GM18868 (cell line): Measurements from ENCODE around the gene PPARGC1A.

ENCODE experiments used
- ATAC-seq: cut with Tn5 transposase; IDR thresholded peaks from one replicate; pipeline ENCODE4 v1.9.1; 2021; ENCODE audit warnings: mild to moderate bottlenecking, moderate library complexity; ENCODE audit not compliant: unreplicated experiment

PPARGC1A gene

DNA sequence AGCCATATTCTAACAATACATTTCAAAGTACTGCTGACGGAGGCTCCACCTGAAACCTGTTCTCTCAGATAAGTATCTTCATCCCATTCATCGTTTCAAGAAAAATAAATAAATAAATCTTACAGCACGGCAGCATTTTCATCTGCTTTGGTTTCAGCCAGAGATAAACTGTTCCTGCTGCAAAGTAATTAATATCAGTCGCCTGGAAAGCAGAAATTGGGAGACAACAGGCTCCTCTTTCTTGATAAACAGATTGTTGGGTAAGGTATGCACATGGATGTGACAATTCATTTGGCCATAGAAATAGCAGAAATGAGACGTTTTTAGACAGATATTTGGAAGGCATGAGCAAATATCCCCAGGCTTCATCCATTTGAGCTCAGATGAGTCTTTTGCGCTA, 110.4 kb downstream of the PPARGC1A start:
- ATAC-seq, result no peak

DNA sequence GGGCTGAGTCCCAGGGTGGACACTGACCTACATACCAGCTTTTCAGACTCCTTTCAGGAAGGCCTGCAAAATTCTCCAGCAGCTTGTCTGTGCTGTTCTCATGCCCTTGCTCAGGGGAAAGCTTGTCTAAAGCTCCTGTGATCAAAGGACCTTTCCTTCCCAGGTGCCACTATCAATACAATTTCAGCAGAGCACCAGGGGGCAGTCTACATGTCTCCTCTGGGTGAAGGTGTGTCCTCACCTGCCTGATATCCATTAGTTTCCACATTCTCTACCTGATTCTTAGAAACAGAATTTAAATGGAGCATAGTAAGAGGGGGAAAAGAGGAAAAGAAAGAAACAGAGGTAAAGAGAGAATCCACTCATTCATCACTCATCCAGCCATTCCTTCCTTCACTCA, 114.2 kb downstream of the PPARGC1A start:
- ATAC-seq, result no peak

DNA sequence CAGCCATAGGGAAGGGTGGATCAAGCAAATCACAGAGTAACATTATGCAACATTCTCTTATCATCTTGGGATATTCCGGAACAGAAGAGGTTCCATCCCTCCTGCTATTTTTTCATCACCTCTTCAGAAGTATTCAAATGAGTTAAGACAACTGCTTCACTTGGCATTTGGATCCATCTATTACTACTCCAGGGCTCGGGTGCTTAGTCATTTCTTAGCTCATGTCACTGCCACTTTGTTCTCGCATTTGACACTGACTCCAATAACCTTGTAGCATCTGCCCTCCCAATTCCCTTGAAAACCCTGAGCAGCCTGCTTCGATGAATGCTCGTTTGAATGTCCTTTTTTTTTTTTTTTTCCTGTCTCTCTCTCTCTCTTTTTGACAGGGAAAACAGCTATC, 114.9 kb downstream of the PPARGC1A start:
- no peak for ATAC-seq

DNA sequence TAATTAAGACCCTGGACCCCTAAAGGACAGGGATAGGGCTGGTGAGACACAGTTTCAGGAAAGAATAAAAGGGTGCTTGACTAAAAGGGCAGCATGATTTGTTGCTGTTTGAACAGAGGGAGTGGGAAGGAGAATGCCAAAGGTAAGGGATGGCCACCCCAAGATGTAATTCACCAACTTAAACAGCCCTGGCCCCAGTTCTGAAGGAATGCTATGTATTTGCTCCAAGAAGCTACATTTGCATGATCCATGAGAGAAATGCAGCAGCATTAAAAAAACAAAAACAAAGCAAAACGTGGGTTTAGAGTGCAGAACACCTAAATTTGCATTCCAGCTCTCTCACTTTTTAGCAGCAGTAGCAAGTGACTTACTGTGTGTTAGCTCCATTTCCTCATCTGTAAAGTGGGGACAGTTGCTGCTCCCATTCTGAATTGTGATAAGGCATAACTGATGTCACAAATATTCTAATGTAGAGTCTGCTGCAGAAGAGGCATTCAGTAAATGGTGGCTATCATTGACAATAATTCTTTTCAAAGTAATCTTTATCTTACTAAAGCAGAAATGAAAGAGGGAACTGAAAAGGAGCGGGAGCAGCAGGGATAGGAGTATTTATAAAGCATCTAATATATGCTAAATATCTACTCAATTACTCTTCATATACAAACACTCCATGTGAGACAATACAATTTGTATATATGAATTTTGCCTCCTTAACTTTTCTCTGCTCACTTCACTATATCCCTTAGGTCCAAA, 115.8 kb downstream of the PPARGC1A start:
- ATAC-seq, result no peak

DNA sequence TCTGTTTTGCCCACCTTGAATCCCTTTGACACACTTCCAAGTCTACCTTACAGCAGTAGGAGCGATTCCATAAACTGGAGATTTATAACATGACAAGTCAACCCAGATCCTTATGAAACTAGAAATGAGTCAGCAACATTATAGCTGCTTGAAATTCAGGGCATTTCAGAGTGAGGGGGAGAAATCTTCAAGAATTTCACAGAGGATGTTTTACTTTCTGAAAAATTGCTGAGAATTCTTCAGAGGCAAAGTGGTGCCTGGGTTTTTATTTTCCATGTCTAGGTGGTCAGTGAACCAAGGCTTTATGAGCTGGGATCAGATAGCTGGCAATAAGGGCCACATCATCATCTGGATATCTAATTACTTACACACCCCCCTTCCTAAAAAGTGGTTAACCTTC, 119.8 kb downstream of the PPARGC1A start:
- ATAC-seq, result no peak

DNA sequence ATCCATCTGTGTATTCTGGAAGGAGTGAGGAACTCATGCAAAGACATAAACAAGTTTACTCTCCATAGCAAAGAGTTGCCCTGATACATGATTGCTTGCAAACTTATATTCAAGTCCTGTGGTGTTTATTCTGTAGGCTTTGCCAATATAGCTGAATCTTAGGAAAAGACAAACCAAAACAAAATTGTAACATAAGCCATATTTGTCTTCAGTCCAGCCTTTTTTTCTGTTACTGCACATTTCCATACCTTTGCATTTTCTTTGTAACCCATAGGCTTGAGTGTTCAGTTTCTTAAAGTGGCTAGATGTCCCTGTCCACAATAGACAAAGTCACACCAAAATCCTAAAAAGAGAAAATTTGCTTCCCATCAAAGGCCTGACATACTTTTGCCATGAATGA, 120.4 kb downstream of the PPARGC1A start:
- no peak for ATAC-seq

DNA sequence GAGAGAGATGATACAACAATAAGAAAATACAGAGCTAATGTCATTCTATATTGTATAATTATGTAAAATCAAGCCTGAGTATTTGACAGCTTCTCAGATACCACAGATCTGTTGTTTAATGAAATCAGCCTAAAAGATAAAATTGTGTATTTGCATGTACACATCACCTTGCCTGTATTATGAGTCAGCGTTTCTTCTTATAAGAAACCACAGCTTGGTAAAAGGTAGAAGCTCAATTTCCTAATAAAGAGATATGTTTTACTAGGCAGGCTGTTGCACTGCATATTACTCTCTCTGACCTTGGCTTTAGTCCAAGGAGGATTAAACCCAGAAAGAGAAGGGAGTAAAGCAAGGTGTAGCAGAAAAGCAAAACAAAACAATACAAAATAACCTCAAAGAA, 121.3 kb downstream of the PPARGC1A start:
- ATAC-seq, result no peak

DNA sequence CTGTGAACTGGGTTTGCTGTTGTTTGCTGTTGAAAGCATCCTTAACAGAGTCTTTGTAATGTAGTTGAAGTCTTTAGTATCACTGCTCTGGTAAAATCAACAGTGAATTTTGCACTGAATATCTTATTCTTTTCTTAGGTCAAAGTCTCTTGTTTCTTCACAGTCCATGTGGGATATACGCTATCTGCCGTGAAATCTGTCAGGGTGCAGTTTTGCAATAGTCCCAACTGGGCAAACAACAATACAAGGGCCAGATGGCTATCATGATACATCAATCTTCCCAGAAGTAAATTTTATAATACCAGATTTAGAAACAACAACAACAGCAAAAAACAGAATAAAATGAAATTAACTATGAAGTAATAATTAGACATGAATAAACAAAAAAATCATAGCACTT, 123.5 kb downstream of the PPARGC1A start:
- ATAC-seq, result no peak

DNA sequence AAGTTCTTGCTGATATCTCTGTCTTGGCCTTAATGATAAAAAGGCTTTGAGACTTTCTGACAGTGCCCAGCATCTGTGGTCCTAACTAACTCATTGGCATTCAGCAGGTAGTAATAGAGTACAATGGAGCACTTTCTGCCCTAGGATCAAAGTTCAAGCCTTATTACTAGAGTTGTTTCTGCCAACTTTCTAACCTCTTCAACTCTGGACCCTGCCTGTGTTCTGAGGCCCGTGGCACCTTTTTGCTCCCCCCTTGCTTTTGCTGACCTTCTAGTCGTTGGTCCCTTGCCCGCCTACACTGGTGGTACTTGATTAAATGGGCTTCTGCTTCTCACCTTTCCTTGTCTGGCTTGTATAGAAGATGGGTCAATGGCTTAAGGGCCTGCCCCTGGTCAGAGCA, 126.3 kb downstream of the PPARGC1A start:
- ATAC-seq, result no peak

DNA sequence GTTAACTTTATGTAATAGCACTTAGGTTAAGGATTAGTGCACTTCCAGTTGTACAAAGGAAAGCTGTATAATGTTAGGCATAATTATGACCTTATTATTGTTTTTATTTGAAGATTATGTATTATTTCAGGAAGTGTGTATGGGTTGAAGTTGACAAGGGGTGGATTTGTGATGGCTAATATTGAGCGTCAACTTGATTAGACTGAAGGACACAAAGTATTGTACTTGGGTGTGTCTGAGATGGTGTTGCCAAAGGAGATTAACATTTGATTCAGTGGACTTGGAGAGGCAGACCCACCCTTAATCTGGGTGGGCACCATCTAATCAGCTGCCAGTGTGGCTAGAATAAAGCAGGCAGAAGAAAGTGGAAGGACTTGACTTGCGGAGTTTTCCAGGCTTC, 127.3 kb downstream of the PPARGC1A start:
- no peak for ATAC-seq

DNA sequence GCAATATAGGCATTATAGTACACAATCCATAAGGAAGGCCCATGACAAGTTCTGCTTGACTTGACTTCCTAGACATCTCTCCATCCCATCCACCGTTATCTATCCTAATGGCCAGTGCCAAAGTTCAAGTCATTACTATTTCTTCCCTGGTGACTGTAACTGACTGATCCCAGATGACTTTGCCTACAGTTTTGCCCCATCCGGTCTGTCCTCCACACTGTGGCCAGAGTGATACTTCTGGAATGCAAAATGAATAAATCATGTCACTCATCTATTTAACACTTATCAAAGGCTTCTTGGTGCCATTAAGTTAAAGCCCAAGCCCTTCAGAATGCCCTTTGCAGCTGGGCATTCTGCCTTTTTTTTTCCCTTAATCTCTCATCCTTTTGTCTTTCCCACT, 130.8 kb downstream of the PPARGC1A start:
- no peak for ATAC-seq

DNA sequence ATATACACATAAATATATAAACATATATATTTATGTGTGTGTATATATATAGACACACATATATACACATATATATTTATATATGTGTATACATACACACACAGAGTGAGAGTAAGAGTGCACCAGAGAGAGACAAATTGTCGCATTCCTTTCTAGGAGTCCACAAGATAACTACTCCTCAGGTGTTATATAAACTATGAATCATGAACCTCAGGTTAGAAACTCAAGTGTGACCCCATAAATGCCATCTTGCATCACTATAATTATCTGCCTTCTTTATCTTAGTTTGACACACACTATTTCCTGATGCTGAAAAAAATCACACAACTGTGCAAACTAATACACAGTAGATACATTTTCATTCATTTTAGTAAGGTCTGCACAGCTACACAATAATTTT, 135.2 kb downstream of the PPARGC1A start:
- ATAC-seq, result no peak

DNA sequence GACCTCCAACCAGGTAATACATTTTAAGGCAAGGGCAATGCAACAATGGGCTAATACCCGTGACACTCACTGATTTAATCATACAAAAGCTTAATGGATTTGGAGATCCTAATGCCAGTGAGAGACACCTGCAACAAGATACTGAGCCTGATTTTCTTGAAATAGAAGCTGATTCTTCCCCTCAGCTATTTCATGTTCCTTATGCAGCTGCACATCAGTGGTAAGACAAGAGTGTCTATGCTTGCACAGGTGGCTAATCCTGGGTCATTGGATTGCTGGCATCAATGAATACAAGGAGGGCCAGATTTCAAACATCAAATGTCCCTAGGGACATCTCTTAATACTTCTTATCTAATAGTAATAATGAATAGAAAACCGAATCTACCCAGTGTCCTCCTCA, 139.7 kb downstream of the PPARGC1A start:
- ATAC-seq, result no peak

DNA sequence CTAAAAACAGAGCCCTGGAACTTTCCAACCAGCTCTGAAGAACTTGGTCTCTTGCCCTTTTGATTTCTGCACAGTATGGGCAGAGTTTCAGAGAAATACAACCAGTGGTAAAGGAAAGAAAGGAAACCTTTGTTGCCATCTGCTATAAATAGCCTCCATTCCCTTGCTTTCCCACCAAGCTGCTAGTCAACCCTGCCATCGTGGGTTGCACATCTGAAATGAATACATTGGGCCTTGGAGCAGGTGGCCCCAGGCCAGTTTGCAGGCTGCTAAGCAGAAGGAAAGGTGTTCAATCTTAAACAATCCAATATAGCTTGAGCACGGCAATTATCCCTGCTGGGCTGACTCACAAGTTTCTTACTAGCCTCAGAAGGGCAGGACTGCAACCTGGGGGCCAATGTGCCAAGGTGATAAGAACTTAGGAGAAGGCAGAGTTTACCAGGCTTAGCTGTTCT, 142.5 kb downstream of the PPARGC1A start:
- no peak for ATAC-seq

DNA sequence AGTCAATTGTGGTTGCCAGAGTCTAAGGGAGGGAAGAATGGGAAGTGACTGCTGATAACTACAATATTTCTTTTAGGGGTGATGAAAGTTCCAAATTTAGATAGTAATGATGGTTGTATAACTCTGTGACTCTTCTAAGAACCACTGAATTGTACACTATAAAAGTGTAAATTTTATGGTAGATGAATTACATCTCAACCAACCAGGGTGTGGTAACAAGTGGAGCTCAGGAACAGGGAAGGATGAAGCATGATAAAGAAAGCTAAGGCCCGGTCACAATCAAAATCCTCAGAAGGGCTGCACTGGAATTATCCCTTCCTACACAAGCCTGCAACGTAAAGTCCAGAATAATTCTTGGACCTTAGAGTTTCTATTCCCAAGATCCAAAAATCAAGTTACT, 143.2 kb downstream of the PPARGC1A start:
- no peak for ATAC-seq

DNA sequence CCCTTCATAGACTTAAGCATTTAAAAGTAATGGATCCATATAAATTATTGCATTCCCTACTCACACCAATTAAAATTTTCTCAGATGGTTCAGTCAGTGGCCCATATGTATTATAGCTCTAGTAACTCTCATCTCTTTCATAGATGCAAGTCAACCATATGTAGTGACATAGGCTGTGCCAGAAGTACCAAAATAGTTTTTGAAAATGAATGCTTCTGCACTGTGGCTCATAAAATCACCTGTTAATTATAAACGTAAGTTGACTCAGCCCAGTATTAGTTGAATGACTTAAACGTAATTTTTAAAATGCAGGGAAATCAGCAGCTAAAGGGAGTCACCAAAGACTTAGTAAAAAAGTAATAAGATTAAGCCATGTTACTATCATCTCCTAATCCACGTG, 143.8 kb downstream of the PPARGC1A start:
- ATAC-seq, result no peak

DNA sequence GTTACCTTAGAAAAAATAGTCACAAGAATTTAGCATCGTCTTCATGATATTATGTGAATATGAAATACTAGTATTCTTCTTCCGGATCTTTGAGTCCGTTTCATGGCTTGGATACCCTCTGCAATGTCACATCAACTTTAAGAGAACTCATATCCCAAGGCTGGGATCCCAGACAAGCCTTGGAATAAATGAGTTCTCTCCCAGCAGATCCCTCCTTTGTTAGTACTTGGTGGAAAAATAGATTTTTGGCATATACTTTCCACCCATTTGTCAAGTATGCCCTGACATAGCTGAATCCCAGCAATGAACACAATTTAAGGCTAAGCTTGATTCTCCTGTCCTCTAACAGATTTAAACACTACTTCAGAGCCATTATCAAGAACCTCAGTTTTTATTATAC, 144.5 kb downstream of the PPARGC1A start:
- no peak for ATAC-seq
